SKM-1 (cell line): ENCODE results near the gene CPEB4.

ENCODE experiments used
- DNase-seq: peaks from one replicate; lab custom pipeline; 2025; ENCODE audit not compliant: unreplicated experiment; lab: John Stamatoyannopoulos, UW

The CPEB4 gene

DNA sequence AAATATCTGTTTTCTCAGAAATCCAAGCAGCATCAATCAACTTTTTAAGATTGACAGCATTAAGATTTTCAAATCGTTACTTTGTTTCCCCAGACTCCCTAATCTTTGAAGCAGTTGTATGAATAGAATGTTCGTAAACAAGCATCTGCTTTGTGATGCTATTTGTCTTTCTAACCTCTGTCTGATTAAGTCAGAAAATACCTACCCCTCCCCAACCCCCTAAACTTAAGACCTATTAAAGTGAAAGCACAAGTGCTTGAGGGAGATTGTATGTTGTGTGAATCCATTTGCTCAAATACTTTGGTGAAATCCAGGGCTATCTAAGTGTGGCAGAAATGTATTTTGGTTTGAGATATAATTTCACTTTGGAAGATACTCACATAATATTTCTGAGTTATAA, 53.0 kb downstream of the CPEB4 start:
- DNase-seq = no peak

DNA sequence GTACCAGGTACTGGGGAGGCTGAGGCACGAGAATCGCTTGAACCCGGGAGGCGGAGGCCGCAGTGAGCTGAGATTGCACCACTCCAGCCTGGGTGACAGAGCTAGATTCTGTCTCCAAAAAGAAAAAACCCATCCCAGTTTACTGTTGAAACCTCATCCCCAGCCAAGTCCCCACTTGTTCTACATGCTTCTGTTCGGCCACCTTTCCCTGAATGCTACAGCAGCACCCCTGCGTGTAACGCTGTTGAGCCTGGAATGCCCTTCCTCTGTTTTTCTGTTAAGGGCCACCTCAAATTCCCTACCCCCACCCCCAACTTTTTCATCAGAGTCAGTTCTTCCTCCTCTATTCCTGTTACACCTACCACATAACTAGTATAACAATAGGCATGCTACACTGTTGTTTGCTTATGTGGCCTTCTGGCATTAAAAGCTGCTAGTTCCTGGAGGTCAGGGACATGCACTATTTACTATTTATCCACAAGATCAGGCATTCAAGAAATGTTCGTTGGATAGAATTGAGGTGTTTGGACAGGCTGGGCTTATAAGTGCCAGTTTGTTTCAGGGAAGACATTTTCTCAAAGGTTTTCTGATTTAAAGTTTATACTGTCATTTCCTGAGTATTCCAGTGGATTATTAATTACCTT, 53.7 kb downstream of the CPEB4 start:
- DNase-seq = no peak

DNA sequence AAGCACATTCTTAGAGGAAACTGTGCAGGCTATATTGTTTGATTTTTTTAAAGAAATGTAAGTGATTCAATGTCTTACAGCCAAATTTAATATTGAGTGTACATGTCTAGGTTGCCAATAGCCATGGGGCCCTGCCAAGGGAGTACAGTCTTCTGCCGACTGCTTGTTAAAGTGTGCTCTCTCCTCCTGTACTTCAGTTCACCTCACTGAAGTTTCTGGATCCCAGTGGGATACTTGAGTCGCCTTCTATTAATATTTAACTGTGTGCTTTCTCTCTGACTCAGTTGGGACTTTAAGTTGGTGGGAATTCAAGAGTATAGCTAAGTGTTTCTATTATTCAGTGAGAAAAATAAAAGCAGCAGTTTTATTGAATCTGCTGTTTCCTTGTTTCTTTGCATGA, 56.4 kb downstream of the CPEB4 start:
- no peak for DNase-seq

DNA sequence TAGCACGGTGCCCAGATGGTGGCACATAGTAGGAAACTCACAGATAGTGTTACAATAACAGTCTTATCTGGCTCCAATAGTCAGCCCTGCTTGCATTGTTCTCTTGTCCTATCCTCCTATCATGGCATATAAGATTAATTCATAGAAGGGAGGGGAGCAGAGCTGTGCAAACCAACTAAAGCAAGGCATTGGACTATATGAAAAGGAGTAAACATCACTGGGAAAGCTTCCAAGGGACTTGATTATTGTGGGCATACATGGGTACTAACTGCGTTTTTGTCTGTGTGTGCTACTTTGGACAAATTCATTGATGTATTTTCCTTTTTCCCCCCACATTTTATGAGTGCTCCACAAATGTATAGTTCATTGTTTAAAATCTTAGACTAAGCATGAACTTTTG, 57.0 kb downstream of the CPEB4 start:
- no peak for DNase-seq

- DNase-seq = no peak
Measured at GRCh38 chr5:173946323-173946722, 58.2 kb downstream of the CPEB4 start.

DNA sequence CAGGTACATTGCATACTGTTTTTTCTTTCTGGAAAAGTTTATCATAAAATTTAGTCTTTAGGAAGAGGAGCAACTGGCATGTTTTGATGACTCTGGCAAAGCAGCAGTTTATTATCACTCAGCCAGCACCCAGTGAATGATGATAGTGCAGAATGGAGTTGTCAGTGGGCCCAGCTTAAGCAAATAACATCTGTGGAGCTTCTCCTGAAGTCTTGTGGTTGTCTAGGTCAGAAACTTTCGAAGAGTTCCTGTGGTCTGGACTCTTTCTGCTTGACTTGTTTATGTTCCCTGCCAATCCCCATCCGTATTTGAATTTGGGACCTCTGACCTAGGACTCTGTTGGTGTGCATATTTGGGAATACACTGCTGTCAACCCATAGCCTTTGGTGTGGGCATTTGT, 62.7 kb downstream of the CPEB4 start:
- DNase-seq = no peak

GRCh38 chr5:173953528-173954090, 65.5 kb downstream of the CPEB4 start:
- no peak for DNase-seq

- no peak for DNase-seq
Measured at GRCh38 chr5:173954671-173955521, 66.7 kb downstream of the CPEB4 start.

GRCh38 chr5:173960986-173961385, 72.8 kb downstream of the CPEB4 start:
- no peak for DNase-seq

DNA sequence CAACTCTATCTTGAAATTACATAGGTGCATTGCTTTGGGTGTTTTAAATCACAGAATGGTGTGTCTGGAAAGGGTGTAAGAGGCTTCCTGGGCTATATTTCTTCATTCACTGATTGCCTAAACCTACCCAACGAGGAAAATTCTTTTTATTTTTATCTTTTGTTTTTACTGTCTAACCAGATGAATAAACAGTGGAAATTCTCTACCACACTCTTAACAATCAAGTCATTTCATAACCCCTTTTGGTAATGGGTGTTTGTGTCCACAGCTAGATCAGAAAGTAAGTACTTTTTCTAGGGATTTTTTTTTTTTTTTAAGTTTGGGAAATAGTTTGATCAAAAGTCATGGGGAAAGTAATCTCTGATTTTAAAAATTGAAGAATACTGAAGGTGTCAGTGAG, 73.3 kb downstream of the CPEB4 start:
- no peak for DNase-seq

- no peak for DNase-seq
Measured at GRCh38 chr5:173962436-173962972, 74.4 kb downstream of the CPEB4 start.

DNA sequence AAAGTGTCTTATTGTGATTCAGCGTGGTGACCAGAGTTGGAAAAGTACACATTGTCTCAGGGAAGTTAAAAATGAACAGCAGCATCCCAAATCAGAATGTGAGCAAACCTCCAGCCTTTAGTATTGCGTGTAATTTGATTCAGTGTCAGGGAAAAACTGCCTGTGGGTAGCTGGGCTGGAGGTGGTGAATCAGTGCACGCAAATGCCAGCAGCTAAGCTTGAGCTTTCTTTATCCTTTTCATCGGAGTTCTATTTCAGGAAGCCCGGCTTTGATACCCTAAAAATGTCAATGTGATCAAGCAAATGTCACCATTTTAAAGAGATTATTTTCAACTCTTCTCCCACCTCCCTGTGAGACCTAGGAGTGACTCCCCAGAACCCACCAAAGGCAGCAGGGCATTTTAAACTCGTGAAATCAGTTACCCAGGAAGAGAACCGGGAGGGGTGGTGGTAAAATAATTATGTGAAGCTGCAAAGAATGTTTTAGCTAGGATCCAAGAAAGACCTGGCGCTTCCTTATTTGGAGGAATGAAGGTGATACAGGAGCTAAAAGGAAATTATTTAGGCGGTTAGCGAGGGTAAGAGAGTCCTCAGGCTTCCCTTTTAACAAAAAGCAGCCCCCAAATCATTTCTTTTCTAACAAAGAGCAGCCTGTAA, 75.2 kb downstream of the CPEB4 start:
- DNase-seq = no peak

DNA sequence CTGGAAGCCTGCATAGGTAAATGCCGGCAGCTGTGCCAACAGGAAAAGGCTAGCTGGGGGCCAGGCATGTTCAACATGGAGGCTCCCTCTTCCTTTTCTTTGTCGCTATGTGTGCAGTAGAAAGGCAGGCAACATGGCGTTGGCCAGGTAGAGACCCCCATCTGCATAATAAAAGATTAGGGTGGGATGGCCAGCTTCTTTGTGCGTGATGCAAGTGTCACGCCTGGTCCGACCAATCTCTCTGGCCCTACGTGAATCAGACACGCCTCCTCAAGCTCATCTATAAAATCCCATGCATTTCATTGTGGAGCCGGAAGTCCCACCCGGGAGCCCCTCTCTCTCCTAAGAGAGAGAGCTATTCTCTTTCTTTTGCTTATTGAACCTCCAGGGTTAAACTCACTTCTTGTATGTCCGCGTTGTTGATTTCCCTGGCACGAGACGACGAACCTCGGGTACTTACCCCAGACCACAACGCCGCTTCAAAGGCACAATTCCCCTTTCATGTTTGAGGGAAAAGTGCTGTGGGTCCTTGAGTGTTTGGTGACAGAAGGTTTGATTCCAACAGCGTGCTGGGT, 75.8 kb downstream of the CPEB4 start:
- no peak for DNase-seq

GRCh38 chr5:173964506-173964905, 76.4 kb downstream of the CPEB4 start:
- no peak for DNase-seq

GRCh38 chr5:173967241-173967640, 79.1 kb downstream of the CPEB4 start:
- no peak for DNase-seq

GRCh38 chr5:173968154-173968797, 80.1 kb downstream of the CPEB4 start:
- DNase-seq = no peak

GRCh38 chr5:173969167-173970049, 81.3 kb downstream of the CPEB4 start:
- no peak for DNase-seq

DNA sequence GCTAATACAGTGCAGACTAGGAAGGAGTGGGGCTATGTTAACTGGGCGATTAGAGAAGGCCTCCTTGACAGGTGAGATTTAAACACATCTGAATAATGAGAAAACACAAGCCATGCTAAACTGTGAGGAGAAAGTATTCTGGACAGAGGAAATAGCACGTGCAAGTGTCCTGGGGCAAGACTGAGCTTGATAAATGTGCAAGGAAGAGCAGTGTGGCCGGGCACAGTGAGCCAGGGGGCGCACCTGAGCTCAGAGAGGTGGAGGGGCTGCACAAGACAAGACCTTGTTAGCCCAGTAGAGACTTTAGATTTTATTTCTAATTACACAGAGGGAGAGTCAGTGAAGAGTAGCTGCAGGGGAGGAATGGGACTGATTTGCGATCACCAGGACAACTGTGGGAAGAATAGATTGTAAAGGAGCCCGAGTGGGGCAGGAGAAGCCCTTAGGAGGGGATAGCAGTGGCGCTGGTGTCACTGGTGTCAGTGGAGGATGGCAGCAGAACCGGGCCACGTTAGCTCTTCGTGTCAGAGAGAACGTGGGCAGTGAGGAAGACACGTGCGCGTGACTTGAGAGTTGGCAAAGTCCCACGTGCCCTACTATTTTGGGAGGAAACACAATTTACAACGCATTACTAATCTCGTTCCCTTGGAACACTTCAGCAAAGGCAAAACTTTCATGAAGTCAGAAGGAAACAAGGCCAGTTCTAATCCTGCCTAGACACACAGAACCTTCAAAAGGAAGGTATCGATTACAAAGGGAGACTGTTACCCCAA, 82.9 kb downstream of the CPEB4 start:
- no peak for DNase-seq
